GM19372 (cell line): ENCODE data around the gene TRABD2B.

Experiments
- ATAC-seq: cut with Tn5 transposase; IDR thresholded peaks from one replicate; pipeline ENCODE4 v1.9.1; 2021; ENCODE audit warnings: mild to moderate bottlenecking, low read depth, moderate library complexity; ENCODE audit not compliant: unreplicated experiment

TRABD2B gene

GRCh38 chr1:47765742-47766485 is 231.3 kb downstream of the TRABD2B start:
- no peak for ATAC-seq

- no peak for ATAC-seq
These were observed 231.9 kb downstream of the TRABD2B start for GRCh38 chr1:47765236-47765635.

GRCh38 chr1:47764461-47765046 is 232.6 kb downstream of the TRABD2B start:
- no peak for ATAC-seq

- no peak for ATAC-seq
These were observed 233.5 kb downstream of the TRABD2B start for GRCh38 chr1:47763591-47764171.

- peak; percentile 61 for ATAC-seq
These were observed 235.2 kb downstream of the TRABD2B start for GRCh38 chr1:47761974-47762373.

GRCh38 chr1:47761201-47761930 is 235.8 kb downstream of the TRABD2B start:
- ATAC-seq: no peak

- no peak for ATAC-seq
These were observed 237.1 kb downstream of the TRABD2B start for GRCh38 chr1:47759936-47760629.

- no peak for ATAC-seq
These were observed 237.8 kb downstream of the TRABD2B start for GRCh38 chr1:47759251-47759935.

GRCh38 chr1:47758341-47759250 is 238.6 kb downstream of the TRABD2B start:
- no peak for ATAC-seq

- no peak for ATAC-seq
These were observed 239.8 kb downstream of the TRABD2B start for GRCh38 chr1:47757226-47757975.

GRCh38 chr1:47756411-47756810 is 240.8 kb downstream of the TRABD2B start:
- ATAC-seq: no peak

GRCh38 chr1:47756006-47756405 is 241.2 kb downstream of the TRABD2B start:
- no peak for ATAC-seq

GRCh38 chr1:47755101-47755990 is 241.8 kb downstream of the TRABD2B start:
- peak; percentile 68 for ATAC-seq

GRCh38 chr1:47754221-47754620 is 243.0 kb downstream of the TRABD2B start:
- ATAC-seq: no peak

- ATAC-seq: no peak
These were observed 243.4 kb downstream of the TRABD2B start for GRCh38 chr1:47753808-47754207.

GRCh38 chr1:47752559-47752958 is 244.6 kb downstream of the TRABD2B start:
- no peak for ATAC-seq

- no peak for ATAC-seq
These were observed 245.2 kb downstream of the TRABD2B start for GRCh38 chr1:47751996-47752451.
